AG10803 (cell line): ENCODE data around the gene MAML3.

Experiments used
- DNase-seq: peaks from one replicate; pipeline ENCODE4 v3.0.0; 2010; ENCODE audit warnings: low read depth
- H3K4me3 ChIP-seq: 2 replicates; pipeline ENCODE4 v1.5.1; 2011; ENCODE audit warnings: mild to moderate bottlenecking, low read length, control low read depth
- CTCF ChIP-seq: conservative IDR thresholded peaks from 2 replicates; pipeline ENCODE4 v1.5.1; 2011; ENCODE audit warnings: mild to moderate bottlenecking, low read length, control low read depth, inconsistent platforms

The MAML3 gene

GRCh38 chr4:139801895-139802294 is 352.1 kb downstream of the MAML3 start:
- no peak for TF ChIP-seq CTCF
- DNase-seq: no peak
- no peak overlapping the region for H3K4me3 ChIP-seq

GRCh38 chr4:139800082-139800481 is 353.9 kb downstream of the MAML3 start:
- H3K4me3 ChIP-seq: no peak overlapping the region
- no peak for TF ChIP-seq CTCF

GRCh38 chr4:139799615-139800014 is 354.4 kb downstream of the MAML3 start:
- no peak overlapping the region for H3K4me3 ChIP-seq
- no peak for DNase-seq
- TF ChIP-seq CTCF: no peak

More at GRCh38 chr4:139800082-139800481, 353.9 kb downstream of the MAML3 start:
- no peak for DNase-seq

GRCh38 chr4:139798456-139798855 is 355.5 kb downstream of the MAML3 start:
- no peak for TF ChIP-seq CTCF
- no peak overlapping the region for H3K4me3 ChIP-seq
- peak; percentile 19 for DNase-seq

- no peak overlapping the region for H3K4me3 ChIP-seq
- no peak for TF ChIP-seq CTCF
- DNase-seq: no peak
Measured at GRCh38 chr4:139797287-139797686, 356.7 kb downstream of the MAML3 start.

GRCh38 chr4:139795527-139796314 is 358.3 kb downstream of the MAML3 start:
- no peak overlapping the region for H3K4me3 ChIP-seq
- TF ChIP-seq CTCF: no peak
- DNase-seq: peak; percentile 67
